B cell (primary cell): ENCODE measurements around the gene WRNIP1.

ENCODE experiments used
- EZH2 ChIP-seq: IDR thresholded peaks from 2 replicates; pipeline ENCODE4 v1.6.1; 2012; ENCODE audit warnings: borderline replicate concordance, low read depth, mild to moderate bottlenecking, moderate library complexity, low read length; ENCODE audit not compliant: insufficient read depth, poor library complexity, severe bottlenecking
- TF ChIP-seq, protein P1 (sequence below): fragments of 200-600 bp; IDR thresholded peaks from one replicate; pipeline ENCODE4 v1.8.0; 2022; ENCODE audit warnings: antibody characterized with exemption, mild to moderate bottlenecking

DNA sequence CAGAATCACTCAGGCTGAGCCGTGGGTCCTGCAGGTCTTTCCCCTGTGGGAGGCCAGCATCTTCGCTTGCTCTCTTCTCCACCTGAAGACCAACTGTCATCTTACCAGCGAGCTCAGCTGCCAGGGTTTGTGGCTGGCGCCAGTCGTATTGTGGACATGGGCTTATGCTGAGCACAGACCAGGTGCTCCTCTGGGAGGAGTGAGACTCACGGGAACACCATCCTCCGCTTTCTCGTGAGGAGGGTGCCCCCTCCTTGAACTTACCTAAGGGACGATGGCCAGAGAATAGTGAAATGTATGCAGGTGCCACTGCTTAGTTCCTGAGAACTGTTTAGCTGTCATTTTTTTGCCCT lies 17.1 kb downstream of the WRNIP1 start:
- TF ChIP-seq EZH2, result no peak
- TF ChIP-seq, protein P1, sequence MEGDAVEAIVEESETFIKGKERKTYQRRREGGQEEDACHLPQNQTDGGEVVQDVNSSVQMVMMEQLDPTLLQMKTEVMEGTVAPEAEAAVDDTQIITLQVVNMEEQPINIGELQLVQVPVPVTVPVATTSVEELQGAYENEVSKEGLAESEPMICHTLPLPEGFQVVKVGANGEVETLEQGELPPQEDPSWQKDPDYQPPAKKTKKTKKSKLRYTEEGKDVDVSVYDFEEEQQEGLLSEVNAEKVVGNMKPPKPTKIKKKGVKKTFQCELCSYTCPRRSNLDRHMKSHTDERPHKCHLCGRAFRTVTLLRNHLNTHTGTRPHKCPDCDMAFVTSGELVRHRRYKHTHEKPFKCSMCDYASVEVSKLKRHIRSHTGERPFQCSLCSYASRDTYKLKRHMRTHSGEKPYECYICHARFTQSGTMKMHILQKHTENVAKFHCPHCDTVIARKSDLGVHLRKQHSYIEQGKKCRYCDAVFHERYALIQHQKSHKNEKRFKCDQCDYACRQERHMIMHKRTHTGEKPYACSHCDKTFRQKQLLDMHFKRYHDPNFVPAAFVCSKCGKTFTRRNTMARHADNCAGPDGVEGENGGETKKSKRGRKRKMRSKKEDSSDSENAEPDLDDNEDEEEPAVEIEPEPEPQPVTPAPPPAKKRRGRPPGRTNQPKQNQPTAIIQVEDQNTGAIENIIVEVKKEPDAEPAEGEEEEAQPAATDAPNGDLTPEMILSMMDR, result no peak
